B cell (primary cell): ENCODE results near the gene TMEM209. TPM values are rescaled to one million over a fixed set of nuclear protein-coding genes. Genes with fewer than 3 reads are reported as not detected.

Experiments
- ATAC-seq: fragments of 200-7000 bp; cut with Tn5 transposase; one replicate; pipeline ENCODE4 v1.10.0; 2021; ENCODE audit warnings: low read depth, mild to moderate bottlenecking, moderate number of reproducible peaks, moderate library complexity
- CTCF ChIA-PET: fragments of 350-600 bp; sonication (Branson Sonifier 250); formaldehyde crosslinking; loops from one replicate; lab custom pipeline; 2021; ENCODE audit warnings: antibody characterized with exemption, inconsistent platforms; lab: Charles Lee
- POLR2A ChIA-PET: fragments of 350-600 bp; sonication (Branson Sonifier 250); formaldehyde crosslinking; loops from one replicate; lab custom pipeline; 2021; ENCODE audit warnings: antibody characterized with exemption; lab: Charles Lee
- DNase-seq: peaks from one replicate; pipeline ENCODE4 v3.0.0; 2013
- H2AFZ ChIP-seq: 2 replicates; pipeline ENCODE4 v1.6.1; 2012; ENCODE audit warnings: mild to moderate bottlenecking, low read depth, low read length; ENCODE audit not compliant: insufficient read depth, poor library complexity, severe bottlenecking
- H3K27ac ChIP-seq, 2 donors: 1 replicate in 1 of 2; 2 replicates in 1 of 2; pipeline ENCODE4 v1.5.1; 2012 to 2013; ENCODE audit warnings: low read length in 2 of 2, mild to moderate bottlenecking in 2 of 2, moderate library complexity in 1 of 2
- H3K27me3 ChIP-seq, 4 experiments: fragments of 200-600 bp in 1 of 4; sonication (generic) in 1 of 4; replicated peaks in 1 of 4; 1 replicate in 2 of 4; 2 replicates in 2 of 4; pipeline versions ENCODE4 v1.6.1 to v1.7.0; 2013 to 2016; ENCODE audit warnings: low read length in 3 of 4, mild to moderate bottlenecking in 2 of 4, mixed read lengths in 1 of 4, moderate library complexity in 1 of 4; ENCODE audit not compliant: insufficient read depth in 4 of 4, control insufficient read depth in 3 of 4; ENCODE audit errors: control extremely low read depth in 1 of 4
- H3K36me3 ChIP-seq, 2 experiments: replicated peaks in 1 of 2; 1 replicate in 1 of 2; 2 replicates in 1 of 2; pipeline versions ENCODE4 v1.6.1 to v1.7.1; 2013; ENCODE audit warnings: low read length in 1 of 2; ENCODE audit not compliant: insufficient read depth in 2 of 2, control insufficient read depth in 1 of 2; ENCODE audit errors: control extremely low read depth in 1 of 2, extremely low read depth in 1 of 2
- H3K4me1 ChIP-seq, 2 donors: fragments of 200-600 bp in 1 of 2; sonication (generic) in 1 of 2; 1 replicate in 1 of 2; 2 replicates in 1 of 2; pipeline versions ENCODE4 v1.5.1 to v1.6.1; 2013 to 2017; ENCODE audit warnings: low read length in 2 of 2; ENCODE audit not compliant: control insufficient read depth in 2 of 2, insufficient read depth in 2 of 2
- H3K4me2 ChIP-seq: replicated peaks from 2 replicates; pipeline ENCODE3; 2012; ENCODE audit warnings: mild to moderate bottlenecking, low read depth, low read length; ENCODE audit not compliant: poor library complexity, severe bottlenecking
- H3K4me3 ChIP-seq, 5 experiments: fragments of 200-600 bp in 1 of 5; sonication (generic) in 1 of 5; 1 replicate in 3 of 5; 2 replicates in 2 of 5; pipeline versions ENCODE4 v1.5.1 to v1.7.0; 2011 to 2016; ENCODE audit warnings: low read length in 4 of 5, mild to moderate bottlenecking in 4 of 5, low read depth in 2 of 5, control low read depth in 1 of 5, moderate library complexity in 1 of 5; ENCODE audit not compliant: insufficient read depth in 1 of 5; ENCODE audit errors: control extremely low read depth in 1 of 5, extremely low read depth in 1 of 5
- H3K79me2 ChIP-seq: fragments of 200-600 bp; sonication (generic); one replicate; pipeline ENCODE4 v1.6.0; 2016; ENCODE audit warnings: low read length; ENCODE audit not compliant: control insufficient read depth, insufficient read depth
- H3K9ac ChIP-seq: fragments of 200-600 bp; sonication (generic); 2 replicates; pipeline ENCODE4 v1.6.1; 2017; ENCODE audit warnings: mild to moderate bottlenecking, low read length, moderate library complexity
- H3K9me3 ChIP-seq, 3 donors: one replicate each; pipeline versions ENCODE4 v1.6.1 to v1.7.1; 2013; ENCODE audit warnings: low read length in 2 of 3; ENCODE audit not compliant: control insufficient read depth in 2 of 3, insufficient read depth in 1 of 3; ENCODE audit errors: control extremely low read depth in 1 of 3
- H4K20me1 ChIP-seq: 2 replicates; pipeline ENCODE4 v1.6.0; 2012; ENCODE audit warnings: mild to moderate bottlenecking, low read length; ENCODE audit not compliant: insufficient read depth, control insufficient read depth, poor library complexity, severe bottlenecking
- H3K27ac Mint-ChIP-seq: one replicate; pipeline ENCODE4 v1.8.0; 2021; ENCODE audit warnings: mixed read lengths
- H3K27me3 Mint-ChIP-seq: one replicate; pipeline ENCODE4 v1.8.0; 2021; ENCODE audit warnings: mixed read lengths
- H3K4me1 Mint-ChIP-seq: one replicate; pipeline ENCODE4 v1.8.0; 2021; ENCODE audit warnings: mixed read lengths
- H3K4me3 Mint-ChIP-seq: one replicate; pipeline ENCODE4 v1.8.0; 2021; ENCODE audit warnings: mixed read lengths
- H3K9me3 Mint-ChIP-seq: one replicate; pipeline ENCODE4 v1.8.0; 2022; ENCODE audit warnings: mixed read lengths; ENCODE audit not compliant: insufficient read depth
- EZH2 ChIP-seq: IDR thresholded peaks from 2 replicates; pipeline ENCODE4 v1.6.1; 2012; ENCODE audit warnings: borderline replicate concordance, low read depth, mild to moderate bottlenecking, moderate library complexity, low read length; ENCODE audit not compliant: insufficient read depth, poor library complexity, severe bottlenecking
- WGBS: methylation state at CpG from one replicate; pipeline ENCODE4 v1.1.5; 2013; ENCODE audit warnings: missing lambda C conversion rate; ENCODE audit not compliant: insufficient coverage; 5-methylcytosine and 5-hydroxymethylcytosine counted together
- intact Hi-C: fragments of 100-400 bp; cut with micrococcal nuclease; formaldehyde crosslinking; loops from one replicate; pipeline ENCODE4 v1.10.0; 2022
- polyA plus RNA-seq: library from polyadenylated mRNA; depleted of rRNA; stranded (reverse); fragments of >200 nt; gene quantifications from 2 replicates; pipeline ENCODE4 v1.2.3, GENCODE V29; 2012
- total RNA-seq, 2 donors: library from RNA; stranded (reverse); fragments of 120-200 nt in 1 of 2; gene quantifications; 1 replicate in 1 of 2; 2 replicates in 1 of 2; pipeline versions ENCODE4 v1.2.3 to v1.2.4, GENCODE V29; 2013 to 2022
- TF ChIP-seq, protein P1 (sequence below): fragments of 200-600 bp; IDR thresholded peaks from one replicate; pipeline ENCODE4 v1.8.0; 2022; ENCODE audit warnings: antibody characterized with exemption, mild to moderate bottlenecking

The TMEM209 gene
- total and polyA plus RNA-seq, 2 donors (not counting 1 experiment from before 2014, with no cell fraction given) = 15.8 to 35.8 TPM

GRCh38 chr7:130139193-130139960 is 65.8 kb downstream of the TMEM209 start:
- Mint-ChIP-seq H3K27me3 (no peaks in the 10 kb centered on the region), H3K4me1 (peaks cover 32% of the 10 kb centered on the region), H3K27ac (peak overlapping the region; percentile 83), H3K4me3 (peak overlapping the region; percentile 54), H3K9me3 (no peaks in the 10 kb centered on the region)
- no peak overlapping the region for H3K4me2 ChIP-seq
- no CpG with 5 or more reads among the region's 2 CpGs for WGBS
- no peak for ATAC-seq
- intact Hi-C loops = no loop called here
- ChIA-PET POLR2A (interaction anchor here (1.0 kb wide), 1 partner anchor 14 kb away, joined by 10 read pairs; no protein-coding TSS in a partner anchor), CTCF (interaction anchor here (0.7 to 1.2 kb wide), 2 partner anchors 102 to 619 kb away, joined by 3 to 4 read pairs; no protein-coding TSS in a partner anchor)
- H4K20me1 ChIP-seq = no peaks in the 10 kb centered on the region
- H2AFZ ChIP-seq = no peak overlapping the region
- no peaks in the 10 kb centered on the region for H3K79me2 ChIP-seq
- H3K4me1 ChIP-seq = peaks cover 21 to 28% of the 10 kb centered on the region in 2 donors
- no peaks in the 10 kb centered on the region for H3K27me3 ChIP-seq
- peaks cover 2 to 9% of the 10 kb centered on the region in 2 experiments for H3K36me3 ChIP-seq
- TF ChIP-seq, protein P1, sequence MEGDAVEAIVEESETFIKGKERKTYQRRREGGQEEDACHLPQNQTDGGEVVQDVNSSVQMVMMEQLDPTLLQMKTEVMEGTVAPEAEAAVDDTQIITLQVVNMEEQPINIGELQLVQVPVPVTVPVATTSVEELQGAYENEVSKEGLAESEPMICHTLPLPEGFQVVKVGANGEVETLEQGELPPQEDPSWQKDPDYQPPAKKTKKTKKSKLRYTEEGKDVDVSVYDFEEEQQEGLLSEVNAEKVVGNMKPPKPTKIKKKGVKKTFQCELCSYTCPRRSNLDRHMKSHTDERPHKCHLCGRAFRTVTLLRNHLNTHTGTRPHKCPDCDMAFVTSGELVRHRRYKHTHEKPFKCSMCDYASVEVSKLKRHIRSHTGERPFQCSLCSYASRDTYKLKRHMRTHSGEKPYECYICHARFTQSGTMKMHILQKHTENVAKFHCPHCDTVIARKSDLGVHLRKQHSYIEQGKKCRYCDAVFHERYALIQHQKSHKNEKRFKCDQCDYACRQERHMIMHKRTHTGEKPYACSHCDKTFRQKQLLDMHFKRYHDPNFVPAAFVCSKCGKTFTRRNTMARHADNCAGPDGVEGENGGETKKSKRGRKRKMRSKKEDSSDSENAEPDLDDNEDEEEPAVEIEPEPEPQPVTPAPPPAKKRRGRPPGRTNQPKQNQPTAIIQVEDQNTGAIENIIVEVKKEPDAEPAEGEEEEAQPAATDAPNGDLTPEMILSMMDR = no peak
- TF ChIP-seq EZH2 = no peak
- no peaks in the 10 kb centered on the region for H3K9me3 ChIP-seq
- H3K9ac ChIP-seq = no peak overlapping the region
- no peak for DNase-seq
- H3K27ac ChIP-seq = no peak overlapping the region
- no peak overlapping the region for H3K4me3 ChIP-seq

DNA sequence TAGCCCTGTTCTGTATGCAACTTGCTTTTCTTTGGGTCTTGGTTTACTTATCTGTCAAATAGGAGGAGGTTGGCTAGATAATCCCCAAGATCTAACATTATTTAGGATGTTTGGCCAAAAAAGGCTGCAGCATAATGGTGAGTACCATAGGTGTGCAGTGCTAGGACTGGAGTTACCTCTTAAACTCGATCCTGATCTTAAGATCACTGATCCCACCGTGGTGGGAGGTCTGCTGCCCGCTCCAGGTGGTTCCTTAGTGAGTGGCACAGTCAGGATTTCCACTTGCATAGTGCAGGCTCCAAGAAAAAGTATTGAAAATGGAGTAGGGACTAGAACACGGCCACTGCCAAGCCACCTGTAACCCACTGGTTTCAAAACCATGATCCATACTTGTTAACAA is 68.0 kb downstream of the TMEM209 start:
- Histone ChIP-seq H3K4me2 (no peak overlapping the region), H3K27ac (no peak overlapping the region), H3K4me1 (peaks cover 15 to 19% of the 10 kb centered on the region in 2 donors), H4K20me1 (no peaks in the 10 kb centered on the region), H3K79me2 (no peaks in the 10 kb centered on the region), H3K27me3 (no peaks in the 10 kb centered on the region), H2AFZ (no peak overlapping the region), H3K9me3 (no peaks in the 10 kb centered on the region), H3K36me3 (peaks cover 6 to 24% of the 10 kb centered on the region in 2 experiments), H3K4me3 (no peak overlapping the region), H3K9ac (no peak overlapping the region)
- peaks cover 18% of the 10 kb centered on the region for H3K4me1 Mint-ChIP-seq
- H3K4me3 Mint-ChIP-seq = no peak overlapping the region
- no peaks in the 10 kb centered on the region for H3K9me3 Mint-ChIP-seq
- POLR2A ChIA-PET = interaction anchor here (1.0 kb wide), 1 partner anchor 12 kb away, joined by 3 read pairs; no protein-coding TSS in a partner anchor
- H3K27ac Mint-ChIP-seq = no peak overlapping the region
- no peaks in the 10 kb centered on the region for H3K27me3 Mint-ChIP-seq
- TF ChIP-seq, protein P1 = no peak
- TF ChIP-seq EZH2 = no peak
- intact Hi-C loops = no loop called here
- DNase-seq = no peak
- no peak for ATAC-seq
- 93% methylated on average over 2 of the region's 4 CpGs for WGBS
- CTCF ChIA-PET = no interaction called here
